Activated CD8-positive, alpha-beta memory T cell treated with anti-CD3 and anti-CD28 coated beads for 24 hours (primary cell): ENCODE measurements around the gene SPATA24.

Experiments used
- DNase-seq: peaks from one replicate; pipeline ENCODE4 v3.0.0-alpha.2; 2020

SPATA24 gene

GRCh38 chr5:139381837-139382761 is 21.8 kb downstream of the SPATA24 start:
- DNase-seq, result no peak

- DNase-seq, result no peak
These were observed 24.1 kb downstream of the SPATA24 start for GRCh38 chr5:139379626-139380449.

- DNase-seq, result no peak
These were observed 24.9 kb downstream of the SPATA24 start for GRCh38 chr5:139378941-139379361.

GRCh38 chr5:139378101-139378825 is 25.6 kb downstream of the SPATA24 start:
- no peak for DNase-seq

DNA sequence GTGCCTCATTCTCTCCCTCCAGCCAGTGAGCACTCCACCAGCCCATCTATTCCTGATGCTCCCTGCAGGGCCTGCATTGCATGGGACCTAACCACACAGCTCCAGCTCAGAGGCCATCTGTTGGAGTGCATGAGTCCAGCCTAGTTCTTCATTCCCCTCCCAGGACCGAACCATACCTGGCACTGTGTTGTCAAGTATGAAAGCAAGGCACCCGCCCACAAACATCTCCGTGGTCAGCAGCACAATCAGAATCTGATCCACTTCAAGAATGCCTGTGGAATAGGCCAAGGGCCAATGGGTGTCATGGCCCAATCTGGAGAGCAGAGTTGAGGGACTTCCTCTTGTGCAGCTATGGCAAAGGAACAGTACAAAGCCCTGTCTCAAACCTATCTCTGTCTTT is 26.7 kb downstream of the SPATA24 start:
- no peak for DNase-seq

- no peak for DNase-seq
These were observed 27.5 kb downstream of the SPATA24 start for GRCh38 chr5:139376364-139376763.

GRCh38 chr5:139374909-139375308 is 29.0 kb downstream of the SPATA24 start:
- DNase-seq, result no peak

DNA sequence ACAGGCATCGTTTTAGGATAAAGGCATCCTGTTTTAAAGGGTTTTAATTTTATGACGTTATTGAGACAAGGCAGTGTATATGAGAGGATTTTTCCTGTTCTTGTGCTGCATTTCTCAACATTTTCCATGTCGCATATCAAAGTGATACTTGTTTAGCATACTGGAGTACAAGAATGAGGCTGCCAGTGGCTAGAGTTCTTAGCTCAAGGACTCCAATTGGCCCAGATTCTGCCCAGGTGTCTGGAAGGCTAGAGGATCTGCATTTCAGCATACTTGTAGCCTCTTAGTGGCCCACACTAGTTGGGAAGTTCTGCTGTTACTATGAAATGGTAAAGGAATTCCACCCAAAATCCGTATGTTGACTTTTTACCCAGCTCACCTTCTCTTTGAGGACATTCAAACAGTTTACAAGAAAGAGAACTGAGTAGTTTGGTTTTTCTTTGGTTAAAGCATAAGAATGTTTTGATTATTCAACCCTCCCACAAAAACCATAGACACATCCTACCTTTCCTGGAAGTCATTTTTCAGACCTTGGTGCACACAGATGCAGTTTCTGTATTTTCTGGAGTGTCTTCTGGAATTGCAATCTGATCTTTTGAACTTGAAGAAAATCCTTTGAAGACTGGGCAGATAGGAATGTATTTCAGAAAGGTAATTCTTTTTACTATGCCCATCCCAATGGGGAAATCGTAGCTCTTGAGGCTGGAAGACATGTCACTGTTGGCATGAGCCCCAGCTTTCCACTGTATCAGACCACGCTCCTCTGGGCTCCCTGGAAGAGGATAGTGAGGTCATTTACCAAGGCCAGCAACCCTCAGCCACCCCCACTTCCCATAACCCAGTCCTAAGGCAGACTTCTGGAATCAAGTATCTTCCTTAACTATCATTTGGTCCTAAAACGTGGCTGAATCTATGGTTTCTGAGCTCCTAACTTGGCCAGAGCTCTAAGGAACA is 32.1 kb downstream of the SPATA24 start:
- DNase-seq, result no peak

- DNase-seq, result no peak
These were observed 34.7 kb downstream of the SPATA24 start for GRCh38 chr5:139369181-139369580.

GRCh38 chr5:139368613-139369012 is 35.3 kb downstream of the SPATA24 start:
- no peak for DNase-seq

GRCh38 chr5:139364466-139364865 is 39.4 kb downstream of the SPATA24 start:
- no peak for DNase-seq

GRCh38 chr5:139363937-139364336 is 40.0 kb downstream of the SPATA24 start:
- DNase-seq, result no peak

- no peak for DNase-seq
These were observed 42.0 kb downstream of the SPATA24 start for GRCh38 chr5:139361835-139362429.

GRCh38 chr5:139360384-139360783 is 43.5 kb downstream of the SPATA24 start:
- DNase-seq, result no peak

- DNase-seq, result no peak
These were observed 45.8 kb downstream of the SPATA24 start for GRCh38 chr5:139358064-139358463.

GRCh38 chr5:139355900-139356299 is 48.0 kb downstream of the SPATA24 start:
- DNase-seq, result peak; percentile 42

GRCh38 chr5:139354186-139354585 is 49.7 kb downstream of the SPATA24 start:
- no peak for DNase-seq

GRCh38 chr5:139347863-139348262 is 56.0 kb downstream of the SPATA24 start:
- peak; percentile 37 for DNase-seq
